HCT116 (cell line): Measurements from ENCODE around the gene YIPF2. TPM values are rescaled to one million over a fixed set of nuclear protein-coding genes. Genes with fewer than 3 reads are reported as not detected.

ENCODE experiments used
- ATAC-seq: fragments of 200-7000 bp; cut with Tn5 transposase; 2 replicates; pipeline ENCODE4 v1.9.1; 2020; ENCODE audit warnings: mild to moderate bottlenecking, moderate library complexity
- BruUV-seq: library from RNA; stranded (reverse); fragments of 400-500 nt; replicated peaks from 2 replicates; lab custom pipeline; 2021; lab: Mats Ljungman, UMichigan
- CTCF ChIA-PET: fragments of 300-600 bp; sonication (Branson Sonifier 250); formaldehyde crosslinking; loops from one replicate; lab custom pipeline; 2021; ENCODE audit warnings: antibody characterized with exemption; lab: Charles Lee
- POLR2A ChIA-PET: fragments of 300-600, 350-600 bp; sonication (Branson Sonifier 250); formaldehyde crosslinking; loops from one replicate; lab custom pipeline; 2021; ENCODE audit warnings: antibody characterized with exemption; lab: Charles Lee
- RAD21 ChIA-PET, 2 experiments: fragments of 300-600 bp; sonication (Branson Sonifier 250); formaldehyde crosslinking; loops; one replicate each; lab custom pipeline; 2023; ENCODE audit warnings: low total read pairs in 2 of 2; ENCODE audit not compliant: uncharacterized antibody in 2 of 2, unreplicated experiment in 2 of 2, low non-redundant PET in 1 of 2; lab: Charles Lee
- DNase-seq: peaks from one replicate; pipeline ENCODE4 v3.0.0-alpha.2; 2010; ENCODE audit warnings: low read depth, low spot score
- H2AFZ ChIP-seq: fragments of 200-600 bp; shearing (Covaris generic), sonication (generic); 2 replicates; pipeline ENCODE4 v1.6.1; 2017; ENCODE audit warnings: low read depth, mixed run types, mixed read lengths, antibody characterized with exemption, low read length; ENCODE audit not compliant: poor library complexity, severe bottlenecking
- H3K27ac ChIP-seq: 2 replicates; pipeline ENCODE4 v1.5.1; 2012; ENCODE audit warnings: low read depth, low read length
- H3K27me3 ChIP-seq: fragments of 200-600 bp; sonication (generic); 2 replicates; pipeline ENCODE4 v1.6.1; 2016; ENCODE audit warnings: mixed run types, low read length, mixed read lengths; ENCODE audit not compliant: insufficient read depth
- H3K36me3 ChIP-seq, 2 experiments: fragments of 200-500 bp in 1 of 2; fragments of 200-600 bp in 1 of 2; sonication (Bioruptor generic) in 1 of 2; sonication (generic) in 1 of 2; 2 replicates each; pipeline versions ENCODE4 v1.5.1 to v1.6.1; 2014 to 2016; ENCODE audit warnings: low read length in 2 of 2, inconsistent platforms in 1 of 2, mixed read lengths in 1 of 2, mixed run types in 1 of 2; ENCODE audit not compliant: insufficient read depth in 2 of 2, control insufficient read depth in 1 of 2
- H3K4me1 ChIP-seq, 2 experiments: fragments of 200-600 bp in 1 of 2; sonication (generic) in 1 of 2; 2 replicates each; pipeline versions ENCODE4 v1.5.1 to v1.6.1; 2012 to 2017; ENCODE audit warnings: low read length in 2 of 2, inconsistent platforms in 1 of 2, mild to moderate bottlenecking in 1 of 2, mixed read lengths in 1 of 2, mixed run types in 1 of 2, moderate library complexity in 1 of 2; ENCODE audit not compliant: insufficient read depth in 2 of 2, control insufficient read depth in 1 of 2
- H3K4me2 ChIP-seq: fragments of 200-600 bp; sonication (generic); 2 replicates; pipeline ENCODE4 v1.6.1; 2017; ENCODE audit warnings: mixed run types, low read length, mixed read lengths
- H3K4me3 ChIP-seq, 2 experiments: fragments of 200-600 bp in 1 of 2; sonication (generic) in 1 of 2; replicated peaks in 1 of 2; 2 replicates each; pipeline ENCODE4 v1.5.1; 2011 to 2016; ENCODE audit warnings: low read length in 2 of 2, control low read depth in 1 of 2, low read depth in 1 of 2, mild to moderate bottlenecking in 1 of 2, mixed read lengths in 1 of 2, mixed run types in 1 of 2
- H3K79me2 ChIP-seq: fragments of 200-600 bp; sonication (generic); 2 replicates; pipeline ENCODE4 v1.6.1; 2017; ENCODE audit warnings: mild to moderate bottlenecking, mixed run types, low read length, moderate library complexity, mixed read lengths; ENCODE audit not compliant: insufficient read depth
- H3K9ac ChIP-seq: fragments of 200-600 bp; sonication (generic); 2 replicates; pipeline ENCODE4 v1.6.1; 2016; ENCODE audit warnings: low read length, mixed read lengths
- H3K9me2 ChIP-seq: fragments of 200-600 bp; sonication (generic), shearing (Covaris generic); 2 replicates; pipeline ENCODE4 v1.6.1; 2017; ENCODE audit warnings: mixed run types, mild to moderate bottlenecking, moderate library complexity; ENCODE audit not compliant: insufficient read depth
- H3K9me3 ChIP-seq, 2 experiments: fragments of 200-500 bp in 1 of 2; fragments of 200-600 bp in 1 of 2; sonication (Bioruptor generic) in 1 of 2; sonication (generic) in 1 of 2; 2 replicates each; pipeline ENCODE4 v1.6.1; 2014 to 2017; ENCODE audit warnings: low read length in 2 of 2, mixed read lengths in 2 of 2, inconsistent platforms in 1 of 2, low read depth in 1 of 2, mild to moderate bottlenecking in 1 of 2, mixed run types in 1 of 2, moderate library complexity in 1 of 2; ENCODE audit not compliant: control insufficient read depth in 1 of 2, insufficient read depth in 1 of 2
- H4K20me1 ChIP-seq: fragments of 200-600 bp; sonication (generic), shearing (Covaris generic); 2 replicates; pipeline ENCODE4 v1.6.1; 2017; ENCODE audit warnings: mixed run types, mild to moderate bottlenecking, moderate library complexity; ENCODE audit not compliant: insufficient read depth
- CEBPB ChIP-seq: IDR thresholded peaks from 2 replicates; pipeline ENCODE4 v1.6.1; 2012; ENCODE audit warnings: low read depth
- ELF1 ChIP-seq: IDR thresholded peaks from 2 replicates; pipeline ENCODE4 v1.6.1; 2012; ENCODE audit warnings: low read depth, borderline replicate concordance
- EZH2phosphoT487 ChIP-seq: fragments of 200-600 bp; IDR thresholded peaks from 2 replicates; pipeline ENCODE4 v1.6.1; 2018; ENCODE audit warnings: antibody characterized with exemption, borderline replicate concordance
- POLR2A ChIP-seq: IDR thresholded peaks from 2 replicates; pipeline ENCODE4 v1.7.0; 2011; ENCODE audit warnings: borderline replicate concordance; ENCODE audit not compliant: insufficient read depth, insufficient read length; ENCODE audit errors: extremely low read depth
- SIN3A ChIP-seq: IDR thresholded peaks from 2 replicates; pipeline ENCODE4 v1.6.1; 2012; ENCODE audit warnings: low read depth
- SP1 ChIP-seq: IDR thresholded peaks from 2 replicates; pipeline ENCODE4 v1.6.1; 2012; ENCODE audit warnings: low read depth
- TCF7L2 ChIP-seq: IDR thresholded peaks from 2 replicates; pipeline ENCODE4 v1.7.0; 2011; ENCODE audit warnings: borderline replicate concordance, inconsistent platforms; ENCODE audit not compliant: insufficient read depth, insufficient read length; ENCODE audit errors: extremely low read depth
- YY1 ChIP-seq: IDR thresholded peaks from 2 replicates; pipeline ENCODE4 v1.6.1; 2011; ENCODE audit warnings: low read length, low read depth, moderate library complexity, mild to moderate bottlenecking; ENCODE audit not compliant: insufficient replicate concordance; ENCODE audit errors: extremely low read depth
- ZFX ChIP-seq: fragments of 450-650 bp; IDR thresholded peaks from 2 replicates; pipeline ENCODE4 v1.6.1; 2017
- ZNF274 ChIP-seq: fragments of 200-500 bp; sonication (Bioruptor generic); IDR thresholded peaks from 2 replicates; pipeline ENCODE4 v1.6.1; 2014; ENCODE audit warnings: mild to moderate bottlenecking, low read depth, low read length, inconsistent platforms
- intact Hi-C: fragments of 100-400 bp; cut with micrococcal nuclease; formaldehyde crosslinking; loops from 2 replicates; pipeline ENCODE4 v1.10.0; 2022
- total RNA-seq: library from RNA; stranded (reverse); gene quantifications from one replicate; pipeline ENCODE4 v1.2.1, GENCODE V29; 2021; ENCODE audit not compliant: unreplicated experiment
- TF ChIP-seq, protein P1 (sequence below): IDR thresholded peaks from 2 replicates; pipeline ENCODE4 v1.6.1; 2012; ENCODE audit warnings: low read depth
- TF ChIP-seq, protein P2 (sequence below), 3 experiments: fragments of 200-600 bp in 1 of 3; sonication (generic) in 1 of 3; IDR thresholded peaks in 2 of 3; conservative IDR thresholded peaks in 1 of 3; 2 replicates each; pipeline ENCODE4 v1.5.1; 2012 to 2017; ENCODE audit warnings: low read depth in 2 of 3, low read length in 2 of 3, antibody characterized with exemption in 1 of 3, borderline replicate concordance in 1 of 3, control low read depth in 1 of 3, mild to moderate bottlenecking in 1 of 3, mixed read lengths in 1 of 3, mixed run types in 1 of 3, moderate library complexity in 1 of 3; ENCODE audit not compliant: insufficient read depth in 1 of 3

YIPF2 gene
- total RNA-seq, 1 experiment from 2014 or later, result 44.7 TPM

DNA sequence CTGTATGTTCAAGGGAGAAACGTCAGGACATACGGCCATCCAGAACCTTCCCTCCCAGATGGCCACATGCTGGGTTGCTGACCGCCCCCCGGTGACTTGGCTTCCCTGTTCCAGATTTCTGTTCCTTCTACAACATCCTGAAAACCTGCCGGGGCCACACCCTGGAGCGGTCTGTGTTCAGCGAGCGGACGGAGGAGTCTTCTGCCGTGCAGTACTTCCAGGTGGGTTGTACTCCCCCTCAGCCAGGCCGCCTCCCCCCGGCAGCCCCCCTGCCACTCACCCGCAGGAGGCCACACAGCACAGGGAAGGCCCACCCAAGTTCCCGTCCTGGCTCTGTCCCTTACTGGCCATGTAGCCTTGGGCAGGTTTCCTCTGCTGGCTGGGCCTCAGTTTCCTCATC lies 20.5 kb downstream of the YIPF2 start:
- intact Hi-C loops, result no loop called here
- ChIA-PET CTCF (no interaction called here), RAD21 (no interaction called here), POLR2A (no interaction called here)
- Histone ChIP-seq H3K79me2 (peaks cover 21% of the 10 kb centered on the region), H3K9me2 (no peaks in the 10 kb centered on the region), H3K9ac (no peak overlapping the region), H3K27ac (no peak overlapping the region), H3K4me2 (no peak overlapping the region), H3K4me1 (peaks cover 0 to 12% of the 10 kb centered on the region in 2 experiments), H3K4me3 (no peak overlapping the region), H3K9me3 (no peaks in the 10 kb centered on the region), H2AFZ (no peak overlapping the region), H3K36me3 (peaks cover 16 to 24% of the 10 kb centered on the region in 2 experiments; a peak in 3 of 4 replicates), H3K27me3 (no peaks in the 10 kb centered on the region), H4K20me1 (no peaks in the 10 kb centered on the region)
- no TSS peak for BruUV-seq
- TF ChIP-seq ZNF274 (no peak), YY1 (no peak), ZFX (no peak), ELF1 (no peak)
- TF ChIP-seq, protein P1, sequence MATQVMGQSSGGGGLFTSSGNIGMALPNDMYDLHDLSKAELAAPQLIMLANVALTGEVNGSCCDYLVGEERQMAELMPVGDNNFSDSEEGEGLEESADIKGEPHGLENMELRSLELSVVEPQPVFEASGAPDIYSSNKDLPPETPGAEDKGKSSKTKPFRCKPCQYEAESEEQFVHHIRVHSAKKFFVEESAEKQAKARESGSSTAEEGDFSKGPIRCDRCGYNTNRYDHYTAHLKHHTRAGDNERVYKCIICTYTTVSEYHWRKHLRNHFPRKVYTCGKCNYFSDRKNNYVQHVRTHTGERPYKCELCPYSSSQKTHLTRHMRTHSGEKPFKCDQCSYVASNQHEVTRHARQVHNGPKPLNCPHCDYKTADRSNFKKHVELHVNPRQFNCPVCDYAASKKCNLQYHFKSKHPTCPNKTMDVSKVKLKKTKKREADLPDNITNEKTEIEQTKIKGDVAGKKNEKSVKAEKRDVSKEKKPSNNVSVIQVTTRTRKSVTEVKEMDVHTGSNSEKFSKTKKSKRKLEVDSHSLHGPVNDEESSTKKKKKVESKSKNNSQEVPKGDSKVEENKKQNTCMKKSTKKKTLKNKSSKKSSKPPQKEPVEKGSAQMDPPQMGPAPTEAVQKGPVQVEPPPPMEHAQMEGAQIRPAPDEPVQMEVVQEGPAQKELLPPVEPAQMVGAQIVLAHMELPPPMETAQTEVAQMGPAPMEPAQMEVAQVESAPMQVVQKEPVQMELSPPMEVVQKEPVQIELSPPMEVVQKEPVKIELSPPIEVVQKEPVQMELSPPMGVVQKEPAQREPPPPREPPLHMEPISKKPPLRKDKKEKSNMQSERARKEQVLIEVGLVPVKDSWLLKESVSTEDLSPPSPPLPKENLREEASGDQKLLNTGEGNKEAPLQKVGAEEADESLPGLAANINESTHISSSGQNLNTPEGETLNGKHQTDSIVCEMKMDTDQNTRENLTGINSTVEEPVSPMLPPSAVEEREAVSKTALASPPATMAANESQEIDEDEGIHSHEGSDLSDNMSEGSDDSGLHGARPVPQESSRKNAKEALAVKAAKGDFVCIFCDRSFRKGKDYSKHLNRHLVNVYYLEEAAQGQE, result no peak
- DNase-seq (no peak), ATAC-seq (no peak)

DNA sequence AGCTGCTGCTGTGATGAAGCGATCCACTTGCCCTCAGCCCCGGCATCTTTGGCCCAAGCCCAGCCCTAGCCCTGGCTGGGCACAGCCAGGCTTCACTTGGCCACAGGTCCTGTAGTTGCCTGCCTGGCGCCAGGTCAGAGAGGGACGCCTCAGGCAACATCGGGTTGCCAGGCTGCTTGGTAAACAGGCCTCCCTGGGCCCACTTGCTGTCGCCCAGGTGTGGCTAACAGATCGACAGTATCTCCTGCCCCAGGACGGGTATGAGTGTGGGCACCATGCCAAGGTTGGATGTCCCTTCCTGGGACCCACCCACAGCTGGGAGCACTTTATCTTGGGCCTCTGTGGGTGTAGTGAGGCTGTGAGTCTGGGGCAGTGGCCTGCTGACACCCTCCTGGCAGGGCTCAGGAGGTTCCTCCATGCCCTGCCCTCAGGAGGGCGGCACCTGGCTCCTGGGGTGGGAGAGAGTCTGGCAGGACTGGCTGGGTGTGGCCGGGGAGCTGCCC lies 29.2 kb downstream of the YIPF2 start:
- H4K20me1 ChIP-seq, result no peaks in the 10 kb centered on the region
- no peak overlapping the region for H3K9ac ChIP-seq
- no peak overlapping the region for H3K4me3 ChIP-seq
- ChIA-PET POLR2A (no interaction called here), RAD21 (no interaction called here), CTCF (interaction anchor here (0.5 to 0.6 kb wide), 2 partner anchors 29 to 381 kb away, joined by 3 read pairs; no protein-coding TSS in a partner anchor)
- peak overlapping the region; percentile 56 for H3K27ac ChIP-seq
- peaks cover 85% of the 10 kb centered on the region for H3K79me2 ChIP-seq
- no TSS peak for BruUV-seq
- no peaks in the 10 kb centered on the region for H3K27me3 ChIP-seq
- no peaks in the 10 kb centered on the region; a peak in 1 of 4 replicates for H3K36me3 ChIP-seq
- no peaks in the 10 kb centered on the region for H3K9me3 ChIP-seq
- no peaks in the 10 kb centered on the region for H3K9me2 ChIP-seq
- intact Hi-C loops, result no loop called here
- TF ChIP-seq, protein P2, sequence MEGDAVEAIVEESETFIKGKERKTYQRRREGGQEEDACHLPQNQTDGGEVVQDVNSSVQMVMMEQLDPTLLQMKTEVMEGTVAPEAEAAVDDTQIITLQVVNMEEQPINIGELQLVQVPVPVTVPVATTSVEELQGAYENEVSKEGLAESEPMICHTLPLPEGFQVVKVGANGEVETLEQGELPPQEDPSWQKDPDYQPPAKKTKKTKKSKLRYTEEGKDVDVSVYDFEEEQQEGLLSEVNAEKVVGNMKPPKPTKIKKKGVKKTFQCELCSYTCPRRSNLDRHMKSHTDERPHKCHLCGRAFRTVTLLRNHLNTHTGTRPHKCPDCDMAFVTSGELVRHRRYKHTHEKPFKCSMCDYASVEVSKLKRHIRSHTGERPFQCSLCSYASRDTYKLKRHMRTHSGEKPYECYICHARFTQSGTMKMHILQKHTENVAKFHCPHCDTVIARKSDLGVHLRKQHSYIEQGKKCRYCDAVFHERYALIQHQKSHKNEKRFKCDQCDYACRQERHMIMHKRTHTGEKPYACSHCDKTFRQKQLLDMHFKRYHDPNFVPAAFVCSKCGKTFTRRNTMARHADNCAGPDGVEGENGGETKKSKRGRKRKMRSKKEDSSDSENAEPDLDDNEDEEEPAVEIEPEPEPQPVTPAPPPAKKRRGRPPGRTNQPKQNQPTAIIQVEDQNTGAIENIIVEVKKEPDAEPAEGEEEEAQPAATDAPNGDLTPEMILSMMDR (IDR thresholded peaks at IDR 0.05 in 2 of 3, conservative IDR thresholded peaks at IDR 0.05 in 1 of 3; ENCODE audit: borderline replicate concordance in 1 of 3, insufficient read depth in 1 of 3, low read depth in 2 of 3, low read length in 2 of 3), result no peak
- no peak for TF ChIP-seq SIN3A
- TF ChIP-seq POLR2A, result no peak
- no peak for TF ChIP-seq EZH2phosphoT487
- TF ChIP-seq ELF1, result no peak
- no peak for TF ChIP-seq SP1
- no peak for TF ChIP-seq CEBPB
- TF ChIP-seq TCF7L2, result no peak
- DNase-seq, result no peak
- peak; percentile 30; the same call in 1 of the 2 replicates for ATAC-seq
- no peak overlapping the region for H2AFZ ChIP-seq
- H3K4me2 ChIP-seq, result peak overlapping the region; percentile 26; the same call in 1 of the 2 replicates
- H3K4me1 ChIP-seq, result peaks cover 13 to 50% of the 10 kb centered on the region in 2 experiments
